HCT116 (cell line): ENCODE results near the gene SYN1. TPM values are rescaled to one million over a fixed set of nuclear protein-coding genes. Genes with fewer than 3 reads are reported as not detected.

Experiments
- ATAC-seq: fragments of 200-7000 bp; cut with Tn5 transposase; 2 replicates; pipeline ENCODE4 v1.9.1; 2020; ENCODE audit warnings: mild to moderate bottlenecking, moderate library complexity
- BruUV-seq: library from RNA; stranded (reverse); fragments of 400-500 nt; replicated peaks from 2 replicates; lab custom pipeline; 2021; lab: Mats Ljungman, UMichigan
- CTCF ChIA-PET: fragments of 300-600 bp; sonication (Branson Sonifier 250); formaldehyde crosslinking; loops from one replicate; lab custom pipeline; 2021; ENCODE audit warnings: antibody characterized with exemption; lab: Charles Lee
- POLR2A ChIA-PET: fragments of 300-600, 350-600 bp; sonication (Branson Sonifier 250); formaldehyde crosslinking; loops from one replicate; lab custom pipeline; 2021; ENCODE audit warnings: antibody characterized with exemption; lab: Charles Lee
- RAD21 ChIA-PET, 2 experiments: fragments of 300-600 bp; sonication (Branson Sonifier 250); formaldehyde crosslinking; loops; one replicate each; lab custom pipeline; 2023; ENCODE audit warnings: low total read pairs in 2 of 2; ENCODE audit not compliant: uncharacterized antibody in 2 of 2, unreplicated experiment in 2 of 2, low non-redundant PET in 1 of 2; lab: Charles Lee
- DNase-seq: peaks from one replicate; pipeline ENCODE4 v3.0.0-alpha.2; 2010; ENCODE audit warnings: low read depth, low spot score
- H2AFZ ChIP-seq: fragments of 200-600 bp; shearing (Covaris generic), sonication (generic); 2 replicates; pipeline ENCODE4 v1.6.1; 2017; ENCODE audit warnings: low read depth, mixed run types, mixed read lengths, antibody characterized with exemption, low read length; ENCODE audit not compliant: poor library complexity, severe bottlenecking
- H3K27ac ChIP-seq: 2 replicates; pipeline ENCODE4 v1.5.1; 2012; ENCODE audit warnings: low read depth, low read length
- H3K27me3 ChIP-seq: fragments of 200-600 bp; sonication (generic); 2 replicates; pipeline ENCODE4 v1.6.1; 2016; ENCODE audit warnings: mixed run types, low read length, mixed read lengths; ENCODE audit not compliant: insufficient read depth
- H3K36me3 ChIP-seq, 2 experiments: fragments of 200-500 bp in 1 of 2; fragments of 200-600 bp in 1 of 2; sonication (Bioruptor generic) in 1 of 2; sonication (generic) in 1 of 2; 2 replicates each; pipeline versions ENCODE4 v1.5.1 to v1.6.1; 2014 to 2016; ENCODE audit warnings: low read length in 2 of 2, inconsistent platforms in 1 of 2, mixed read lengths in 1 of 2, mixed run types in 1 of 2; ENCODE audit not compliant: insufficient read depth in 2 of 2, control insufficient read depth in 1 of 2
- H3K4me1 ChIP-seq, 2 experiments: fragments of 200-600 bp in 1 of 2; sonication (generic) in 1 of 2; 2 replicates each; pipeline versions ENCODE4 v1.5.1 to v1.6.1; 2012 to 2017; ENCODE audit warnings: low read length in 2 of 2, inconsistent platforms in 1 of 2, mild to moderate bottlenecking in 1 of 2, mixed read lengths in 1 of 2, mixed run types in 1 of 2, moderate library complexity in 1 of 2; ENCODE audit not compliant: insufficient read depth in 2 of 2, control insufficient read depth in 1 of 2
- H3K4me2 ChIP-seq: fragments of 200-600 bp; sonication (generic); 2 replicates; pipeline ENCODE4 v1.6.1; 2017; ENCODE audit warnings: mixed run types, low read length, mixed read lengths
- H3K4me3 ChIP-seq, 2 experiments: fragments of 200-600 bp in 1 of 2; sonication (generic) in 1 of 2; replicated peaks in 1 of 2; 2 replicates each; pipeline ENCODE4 v1.5.1; 2011 to 2016; ENCODE audit warnings: low read length in 2 of 2, control low read depth in 1 of 2, low read depth in 1 of 2, mild to moderate bottlenecking in 1 of 2, mixed read lengths in 1 of 2, mixed run types in 1 of 2
- H3K79me2 ChIP-seq: fragments of 200-600 bp; sonication (generic); 2 replicates; pipeline ENCODE4 v1.6.1; 2017; ENCODE audit warnings: mild to moderate bottlenecking, mixed run types, low read length, moderate library complexity, mixed read lengths; ENCODE audit not compliant: insufficient read depth
- H3K9ac ChIP-seq: fragments of 200-600 bp; sonication (generic); 2 replicates; pipeline ENCODE4 v1.6.1; 2016; ENCODE audit warnings: low read length, mixed read lengths
- H3K9me2 ChIP-seq: fragments of 200-600 bp; sonication (generic), shearing (Covaris generic); 2 replicates; pipeline ENCODE4 v1.6.1; 2017; ENCODE audit warnings: mixed run types, mild to moderate bottlenecking, moderate library complexity; ENCODE audit not compliant: insufficient read depth
- H3K9me3 ChIP-seq, 2 experiments: fragments of 200-500 bp in 1 of 2; fragments of 200-600 bp in 1 of 2; sonication (Bioruptor generic) in 1 of 2; sonication (generic) in 1 of 2; 2 replicates each; pipeline ENCODE4 v1.6.1; 2014 to 2017; ENCODE audit warnings: low read length in 2 of 2, mixed read lengths in 2 of 2, inconsistent platforms in 1 of 2, low read depth in 1 of 2, mild to moderate bottlenecking in 1 of 2, mixed run types in 1 of 2, moderate library complexity in 1 of 2; ENCODE audit not compliant: control insufficient read depth in 1 of 2, insufficient read depth in 1 of 2
- H4K20me1 ChIP-seq: fragments of 200-600 bp; sonication (generic), shearing (Covaris generic); 2 replicates; pipeline ENCODE4 v1.6.1; 2017; ENCODE audit warnings: mixed run types, mild to moderate bottlenecking, moderate library complexity; ENCODE audit not compliant: insufficient read depth
- EGR1 ChIP-seq: IDR thresholded peaks from 2 replicates; pipeline ENCODE4 v1.6.1; 2012; ENCODE audit warnings: low read depth
- EZH2phosphoT487 ChIP-seq: fragments of 200-600 bp; IDR thresholded peaks from 2 replicates; pipeline ENCODE4 v1.6.1; 2018; ENCODE audit warnings: antibody characterized with exemption, borderline replicate concordance
- FOSL1 ChIP-seq: IDR thresholded peaks from 2 replicates; pipeline ENCODE4 v1.6.1; 2012; ENCODE audit warnings: low read depth
- REST ChIP-seq: IDR thresholded peaks from 2 replicates; pipeline ENCODE4 v1.6.1; 2012; ENCODE audit warnings: low read depth
- SIN3A ChIP-seq: IDR thresholded peaks from 2 replicates; pipeline ENCODE4 v1.6.1; 2012; ENCODE audit warnings: low read depth
- SP1 ChIP-seq: IDR thresholded peaks from 2 replicates; pipeline ENCODE4 v1.6.1; 2012; ENCODE audit warnings: low read depth
- ZFX ChIP-seq: fragments of 450-650 bp; IDR thresholded peaks from 2 replicates; pipeline ENCODE4 v1.6.1; 2017
- ZNF274 ChIP-seq: fragments of 200-500 bp; sonication (Bioruptor generic); IDR thresholded peaks from 2 replicates; pipeline ENCODE4 v1.6.1; 2014; ENCODE audit warnings: mild to moderate bottlenecking, low read depth, low read length, inconsistent platforms
- intact Hi-C: fragments of 100-400 bp; cut with micrococcal nuclease; formaldehyde crosslinking; loops from 2 replicates; pipeline ENCODE4 v1.10.0; 2022
- total RNA-seq: library from RNA; stranded (reverse); gene quantifications from one replicate; pipeline ENCODE4 v1.2.1, GENCODE V29; 2021; ENCODE audit not compliant: unreplicated experiment

The SYN1 gene
- total RNA-seq, 1 experiment from 2014 or later = 0.86 TPM

GRCh38 chrX:47560179-47560933 is 59.3 kb downstream of the SYN1 start (continued):
- TF ChIP-seq REST (no peak), FOSL1 (no peak), ZNF274 (no peak), SIN3A (no peak), ZFX (no peak), SP1 (no peak), EZH2phosphoT487 (no peak)

DNA sequence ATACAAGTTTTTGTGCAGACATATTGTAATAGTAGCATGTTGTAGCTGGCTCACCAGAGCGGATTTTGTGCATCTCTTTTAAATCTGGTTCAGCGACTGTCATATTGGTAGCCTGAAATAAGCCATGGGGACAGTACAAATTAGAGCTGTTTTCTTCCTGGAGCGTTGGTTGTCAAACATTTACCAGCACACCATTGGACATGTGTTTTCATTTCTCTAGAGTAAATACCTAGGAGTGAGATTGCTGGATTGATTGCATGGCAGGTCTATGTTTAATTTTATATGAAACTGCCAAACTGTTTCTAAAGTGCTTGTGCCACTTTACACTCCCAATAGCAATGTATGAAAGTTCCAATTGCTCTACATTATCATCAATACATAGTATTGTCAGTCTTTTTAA is 61.2 kb downstream of the SYN1 start:
- Histone ChIP-seq H4K20me1 (no peaks in the 10 kb centered on the region), H3K27ac (no peak overlapping the region), H3K27me3 (no peaks in the 10 kb centered on the region), H2AFZ (no peak overlapping the region), H3K4me3 (no peak overlapping the region), H3K9ac (no peak overlapping the region), H3K79me2 (peaks cover 18% of the 10 kb centered on the region), H3K4me2 (no peak overlapping the region), H3K4me1 (peaks cover 0 to 19% of the 10 kb centered on the region in 2 experiments; a peak in 1 of 4 replicates), H3K36me3 (no peaks in the 10 kb centered on the region; a peak in 1 of 4 replicates), H3K9me3 (no peaks in the 10 kb centered on the region), H3K9me2 (no peaks in the 10 kb centered on the region)
- no TSS peak for BruUV-seq
- ChIA-PET RAD21 (no interaction called here), CTCF (interaction anchor here (0.6 kb wide), 1 partner anchor 35 kb away, joined by 3 read pairs; no protein-coding TSS in a partner anchor), POLR2A (no interaction called here)
- intact Hi-C loops = no loop called here
- TF ChIP-seq REST (no peak), FOSL1 (no peak), EGR1 (no peak), ZNF274 (no peak)
- DNase-seq = no peak
- no peak for ATAC-seq
